ENCODE results near the gene VPS9D1.

The VPS9D1 gene

DNA sequence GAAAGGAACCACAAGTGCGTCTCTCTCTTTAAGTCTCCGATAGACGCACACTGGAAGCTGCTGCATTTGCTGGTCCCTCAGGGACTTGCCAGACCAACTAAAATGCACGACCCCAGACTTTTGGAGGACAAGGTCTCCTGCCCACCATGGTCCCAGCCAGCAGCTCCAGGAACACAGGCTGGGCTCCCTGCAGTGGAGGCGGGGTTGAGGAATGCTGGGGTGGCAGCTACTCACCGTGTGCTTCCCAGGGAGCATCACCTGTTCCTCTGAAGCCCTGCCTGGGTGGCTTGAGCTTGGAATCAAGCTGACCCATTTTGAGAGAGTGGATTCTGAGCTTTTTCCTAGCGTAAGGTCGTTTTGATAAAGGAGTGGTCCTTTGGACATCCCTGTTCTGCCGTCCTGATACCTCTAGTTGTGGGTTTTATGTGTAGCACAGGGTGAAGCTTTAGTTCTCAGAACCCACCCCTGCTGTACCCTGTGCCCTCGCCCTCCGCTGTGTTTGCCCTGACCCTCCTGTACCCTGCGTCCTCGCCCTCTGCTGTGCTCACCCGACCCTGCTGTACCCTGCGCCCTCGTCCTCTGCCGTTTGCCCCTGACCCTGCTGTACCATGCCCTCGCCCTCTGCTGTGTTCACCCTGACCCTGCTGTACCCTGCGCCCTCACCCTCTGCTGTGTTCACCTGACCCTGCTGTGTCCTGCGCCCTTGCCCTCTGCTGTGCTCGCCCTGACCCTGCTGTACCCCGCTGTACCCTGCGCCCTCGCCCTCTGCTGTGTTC lies 11.6 kb upstream of the VPS9D1 start:
- no peak for DNase-seq

DNA sequence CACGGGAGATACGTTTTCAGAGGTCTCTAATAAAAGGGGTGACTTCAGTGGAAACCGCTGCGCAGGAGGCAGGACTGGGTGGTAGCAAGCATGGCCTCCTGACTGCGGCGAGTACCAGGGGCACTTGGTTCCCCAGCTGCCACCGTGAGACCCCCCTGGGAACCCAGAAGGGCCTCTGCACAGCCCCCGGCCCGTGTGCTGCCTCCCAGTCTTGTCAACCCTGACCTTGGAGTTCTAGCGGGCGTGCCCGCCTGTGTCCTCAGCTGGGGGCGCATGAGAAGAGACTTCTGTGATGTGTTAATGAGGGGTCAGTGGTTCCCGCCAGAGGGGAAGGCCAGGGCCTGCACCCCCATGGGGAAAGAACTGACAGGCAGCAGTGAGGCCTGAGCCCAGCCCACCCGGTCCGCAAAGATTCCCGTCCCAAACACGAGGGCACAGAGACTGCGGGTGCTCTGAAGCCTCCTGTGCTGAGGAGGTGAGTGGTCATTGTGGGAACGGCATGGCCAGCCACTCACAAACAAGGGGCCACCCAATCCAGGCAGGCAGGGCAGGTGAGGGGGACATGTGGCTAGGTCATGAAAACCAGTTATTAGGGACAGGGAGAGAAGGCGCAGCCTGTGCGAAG lies 10.0 kb upstream of the VPS9D1 start:
- no peak for DNase-seq

DNA sequence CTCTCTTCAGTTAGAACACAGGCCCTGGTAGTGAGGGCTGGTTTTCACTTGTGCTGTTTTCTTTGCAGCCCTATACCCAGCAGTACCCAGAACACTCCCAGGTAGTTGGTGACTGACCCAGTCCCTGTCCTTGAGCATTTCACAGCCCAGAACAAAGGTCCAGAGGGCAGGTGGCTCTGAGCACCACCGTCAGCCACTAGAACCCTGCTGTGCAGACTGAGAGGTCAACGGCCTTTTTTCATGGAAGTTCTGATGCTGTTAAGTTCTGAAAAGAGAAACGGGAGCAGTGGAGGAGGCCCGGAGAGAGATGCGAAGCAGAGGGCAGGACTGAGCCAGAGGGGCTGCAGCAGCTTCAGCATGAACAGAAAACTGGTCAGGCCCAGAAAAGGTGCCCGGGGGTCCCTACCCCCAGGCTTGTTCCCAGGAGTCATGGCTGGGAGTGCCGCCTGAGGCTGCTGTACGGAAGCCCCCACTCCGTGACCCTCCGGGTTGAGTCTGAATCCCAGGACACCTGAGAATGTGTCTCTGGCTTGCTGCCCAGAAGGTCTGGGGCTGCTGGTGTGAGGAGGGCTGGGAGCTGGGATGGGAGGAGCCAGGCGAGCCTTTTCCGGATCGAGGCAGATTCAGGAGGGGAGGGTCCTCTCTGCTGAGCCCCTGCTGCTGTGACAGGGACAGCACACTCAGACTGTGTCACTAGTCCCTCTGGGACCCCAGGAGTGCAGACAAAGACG lies 9.3 kb upstream of the VPS9D1 start:
- DNase-seq: peak; percentile 18

DNA sequence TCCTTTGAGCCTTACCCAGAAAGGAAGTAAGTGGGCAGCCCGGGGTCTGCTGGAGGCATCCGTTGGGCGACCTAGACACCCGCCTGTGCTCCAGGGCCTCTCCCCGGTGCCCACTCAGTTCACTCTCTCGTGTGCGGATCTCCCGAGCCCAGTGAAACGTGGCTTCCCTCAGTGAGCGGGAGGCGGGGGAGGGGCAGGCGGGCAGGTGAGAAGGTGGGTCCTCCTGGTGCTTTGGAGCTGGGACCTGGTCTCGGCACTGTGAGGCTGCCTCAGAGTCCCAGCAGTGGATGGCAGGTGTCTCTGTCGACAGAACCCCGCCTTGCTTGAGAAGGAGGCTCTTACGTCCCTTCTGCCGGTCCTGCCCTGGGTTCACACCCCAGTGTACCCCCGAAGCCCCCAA lies 8.6 kb upstream of the VPS9D1 start:
- DNase-seq: no peak

DNA sequence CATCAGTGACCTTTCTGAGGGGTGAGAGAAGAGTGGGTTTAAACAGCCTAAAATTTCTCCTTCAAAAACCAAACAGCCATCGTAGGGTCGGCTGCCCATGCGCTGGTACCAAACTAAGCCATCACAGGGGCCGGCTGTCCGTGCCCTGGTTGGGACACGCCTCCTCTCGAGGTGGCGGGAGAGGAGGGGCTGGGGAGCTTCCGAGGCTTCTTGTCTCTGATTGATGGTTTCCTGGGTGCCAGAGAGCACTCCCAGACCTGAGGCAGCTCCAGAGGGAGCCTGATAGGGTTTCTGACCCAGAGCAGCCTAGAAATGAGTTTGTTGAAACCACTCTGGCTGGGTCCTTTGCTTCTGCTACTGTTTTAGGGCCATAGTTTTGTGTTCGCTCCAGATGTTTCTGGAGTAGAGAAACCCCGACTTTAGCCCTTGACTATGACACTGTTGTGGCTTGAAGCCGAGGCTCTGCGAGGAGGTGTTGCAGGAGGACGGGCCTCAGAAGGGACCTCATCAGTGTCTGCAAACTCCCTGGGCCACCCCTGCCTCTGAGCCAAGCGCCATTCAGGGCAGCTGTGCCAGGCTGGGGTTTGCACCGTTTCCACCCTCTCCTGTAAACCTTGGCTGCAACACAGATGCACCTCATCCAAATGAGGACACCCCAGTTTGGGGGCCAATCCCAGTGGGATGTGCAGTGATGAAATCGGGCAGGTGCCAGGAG lies 6.9 kb upstream of the VPS9D1 start:
- no peak for DNase-seq

DNA sequence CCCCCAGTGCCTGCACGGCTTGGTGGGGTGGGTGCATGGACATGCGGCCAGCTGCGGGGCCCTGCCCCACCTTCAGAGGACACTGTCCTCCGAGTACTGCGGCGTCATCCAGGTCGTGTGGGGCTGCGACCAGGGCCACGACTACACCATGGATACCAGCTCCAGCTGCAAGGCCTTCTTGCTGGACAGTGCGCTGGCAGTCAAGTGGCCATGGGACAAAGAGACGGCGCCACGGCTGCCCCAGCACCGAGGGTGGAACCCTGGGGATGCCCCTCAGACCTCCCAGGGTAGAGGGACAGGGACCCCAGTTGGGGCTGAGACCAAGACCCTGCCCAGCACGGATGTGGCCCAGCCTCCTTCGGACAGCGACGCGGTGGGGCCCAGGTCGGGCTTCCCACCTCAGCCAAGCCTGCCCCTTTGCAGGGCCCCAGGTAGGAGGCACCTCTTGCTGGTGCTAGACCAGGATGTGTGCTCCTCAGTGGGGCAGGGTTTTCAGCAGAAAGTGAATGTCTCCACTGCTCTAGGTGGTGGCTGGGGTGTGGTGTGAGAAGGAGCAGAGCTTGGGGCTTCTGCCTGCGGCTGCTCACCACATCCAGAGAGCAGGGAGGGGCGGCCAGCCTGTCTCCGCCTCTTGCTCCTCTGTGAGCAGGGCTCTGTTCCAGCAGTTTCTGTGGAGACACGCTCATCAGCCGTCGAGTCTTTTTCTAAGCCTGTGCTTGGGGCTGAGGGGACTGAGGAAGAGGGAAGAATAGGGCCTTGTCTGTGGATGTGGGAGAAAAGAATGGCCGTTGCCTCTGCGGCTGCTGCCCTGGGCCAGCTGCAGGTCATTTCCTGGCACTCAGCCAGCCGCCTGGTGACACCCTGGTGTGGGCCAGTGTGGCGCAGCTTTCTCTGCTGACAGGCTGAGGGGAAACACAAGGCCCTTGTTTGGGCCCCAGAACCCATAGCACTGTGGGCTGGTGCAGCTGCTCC lies 2.9 kb upstream of the VPS9D1 start:
- no peak for DNase-seq

DNA sequence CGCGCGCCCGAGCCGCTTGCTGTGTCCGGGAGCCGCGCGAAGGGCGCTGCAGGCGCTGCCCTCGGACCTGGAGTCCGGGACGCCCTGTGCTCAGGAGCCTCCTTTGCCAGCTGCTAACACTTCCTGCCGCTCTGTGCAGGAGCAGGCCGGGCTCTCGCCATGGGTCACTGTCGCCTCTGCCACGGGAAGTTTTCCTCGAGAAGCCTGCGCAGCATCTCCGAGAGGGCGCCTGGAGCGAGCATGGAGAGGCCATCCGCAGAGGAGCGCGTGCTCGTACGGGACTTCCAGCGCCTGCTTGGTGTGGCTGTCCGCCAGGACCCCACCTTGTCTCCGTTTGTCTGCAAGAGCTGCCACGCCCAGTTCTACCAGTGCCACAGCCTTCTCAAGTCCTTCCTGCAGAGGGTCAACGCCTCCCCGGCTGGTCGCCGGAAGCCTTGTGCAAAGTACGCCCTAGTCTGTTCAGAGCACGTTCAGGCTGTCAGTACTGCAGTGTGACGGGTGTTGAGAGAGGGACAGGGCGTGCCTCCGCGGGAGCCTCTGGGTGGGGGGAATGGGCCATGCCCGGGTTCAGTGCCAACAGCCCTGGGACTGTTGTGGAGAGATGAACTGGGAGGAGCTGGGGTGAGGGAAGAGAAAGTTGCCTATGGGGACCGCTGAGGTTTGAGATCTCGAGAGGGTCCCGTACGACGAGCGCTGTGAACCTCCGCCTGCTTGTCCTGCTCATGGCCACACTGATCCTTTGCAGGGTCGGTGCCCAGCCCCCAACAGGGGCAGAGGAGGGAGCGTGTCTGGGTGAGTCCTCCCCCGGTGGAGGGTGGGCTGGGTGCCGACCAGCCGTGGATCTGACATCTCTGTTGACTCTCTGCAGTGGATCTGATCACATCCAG lies 1.9 kb upstream of the VPS9D1 start:
- no peak for DNase-seq

DNA sequence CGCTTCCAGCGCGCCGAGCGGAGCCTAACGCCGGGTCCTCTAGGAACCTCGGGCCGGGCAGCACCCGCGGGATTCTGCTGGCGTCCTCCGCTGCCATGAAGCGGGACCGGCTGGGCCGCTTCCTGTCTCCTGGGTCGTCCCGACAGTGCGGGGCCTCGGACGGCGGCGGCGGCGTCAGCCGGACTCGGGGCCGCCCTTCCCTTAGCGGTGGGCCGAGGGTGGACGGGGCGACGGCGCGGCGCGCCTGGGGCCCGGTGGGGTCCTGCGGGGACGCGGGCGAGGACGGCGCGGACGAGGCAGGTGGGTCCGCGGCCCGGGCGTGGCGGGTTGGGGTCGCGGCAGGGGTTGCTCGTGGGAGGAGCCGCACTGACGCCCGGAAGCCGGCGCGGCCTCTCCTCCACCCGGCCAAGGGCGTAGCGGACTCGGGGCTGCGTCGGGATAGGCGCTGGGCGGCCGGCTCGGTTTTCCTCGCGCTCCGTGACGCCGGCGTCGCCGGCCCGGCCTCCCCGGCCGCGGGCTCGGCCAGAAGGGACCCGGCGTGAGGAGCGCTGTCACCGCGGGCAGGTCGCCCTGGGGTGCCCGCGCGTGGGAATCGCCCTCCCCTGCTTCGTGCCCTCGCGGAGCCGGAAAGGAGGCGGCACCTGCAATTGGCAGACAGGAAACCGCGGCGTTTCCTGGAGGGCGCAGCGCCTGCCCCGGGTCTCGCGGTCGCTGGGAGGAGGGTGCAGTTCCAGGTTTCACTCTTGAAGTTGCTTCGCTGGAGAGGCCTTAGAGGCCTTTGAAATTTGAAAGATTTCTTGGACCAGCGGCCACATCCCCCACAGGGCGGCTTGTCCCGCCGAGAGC lies 1.1 kb upstream of the VPS9D1 start:
- no peak for DNase-seq

DNA sequence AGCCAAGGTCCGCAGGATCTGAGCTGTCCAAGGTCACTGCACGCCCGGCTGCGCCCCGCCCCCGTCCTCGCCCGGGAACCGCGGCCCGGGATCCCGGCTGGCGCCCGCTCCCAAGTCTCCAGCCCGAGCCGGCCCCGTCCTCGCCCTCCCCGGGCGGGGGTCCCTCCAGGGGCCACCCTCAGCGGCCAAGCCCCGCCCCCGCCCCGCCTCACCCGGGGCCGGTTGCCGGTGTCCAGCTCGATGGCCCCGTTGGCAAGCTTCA lies 216 bp downstream of the VPS9D1 start:
- no peak for DNase-seq

DNA sequence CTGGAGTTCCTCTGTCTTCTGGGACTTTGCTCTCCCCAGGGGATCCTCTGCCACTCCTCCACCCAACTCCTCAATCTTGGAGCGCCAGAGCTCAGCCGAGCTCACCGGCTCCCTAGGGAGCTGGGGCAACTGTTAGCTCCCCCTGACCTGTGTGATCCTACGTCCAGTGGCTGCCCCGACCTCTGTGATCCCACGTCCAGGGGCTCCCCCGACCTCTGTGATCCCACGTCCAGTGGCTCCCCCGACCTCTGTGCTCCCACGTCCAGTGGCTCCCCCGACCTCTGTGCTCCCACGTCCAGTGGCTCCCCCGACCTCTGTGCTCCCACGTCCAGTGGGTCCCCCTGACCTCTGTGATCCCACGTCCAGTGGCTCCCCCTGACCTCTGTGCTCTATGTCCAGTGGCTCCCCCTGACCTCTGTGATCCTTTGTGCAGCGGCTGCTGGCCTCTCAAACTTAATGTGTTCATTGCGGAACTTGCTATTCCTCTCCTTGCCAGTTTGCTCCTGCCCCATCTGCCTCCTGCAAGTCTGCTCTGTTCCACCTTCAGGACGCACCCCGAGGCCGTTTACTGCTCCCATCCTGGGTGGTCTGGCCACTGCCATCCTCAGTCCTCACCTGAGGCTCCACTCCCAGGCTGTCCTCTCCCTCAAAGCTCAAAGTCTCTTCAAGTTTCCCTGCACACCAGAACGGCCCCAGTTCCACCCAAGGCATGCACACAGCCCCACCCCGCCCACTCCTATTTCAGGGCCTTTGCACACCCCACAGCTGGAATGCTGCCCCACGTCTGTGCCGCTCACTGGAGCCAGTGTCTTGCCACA lies 2.8 kb downstream of the VPS9D1 start:
- DNase-seq: no peak

DNA sequence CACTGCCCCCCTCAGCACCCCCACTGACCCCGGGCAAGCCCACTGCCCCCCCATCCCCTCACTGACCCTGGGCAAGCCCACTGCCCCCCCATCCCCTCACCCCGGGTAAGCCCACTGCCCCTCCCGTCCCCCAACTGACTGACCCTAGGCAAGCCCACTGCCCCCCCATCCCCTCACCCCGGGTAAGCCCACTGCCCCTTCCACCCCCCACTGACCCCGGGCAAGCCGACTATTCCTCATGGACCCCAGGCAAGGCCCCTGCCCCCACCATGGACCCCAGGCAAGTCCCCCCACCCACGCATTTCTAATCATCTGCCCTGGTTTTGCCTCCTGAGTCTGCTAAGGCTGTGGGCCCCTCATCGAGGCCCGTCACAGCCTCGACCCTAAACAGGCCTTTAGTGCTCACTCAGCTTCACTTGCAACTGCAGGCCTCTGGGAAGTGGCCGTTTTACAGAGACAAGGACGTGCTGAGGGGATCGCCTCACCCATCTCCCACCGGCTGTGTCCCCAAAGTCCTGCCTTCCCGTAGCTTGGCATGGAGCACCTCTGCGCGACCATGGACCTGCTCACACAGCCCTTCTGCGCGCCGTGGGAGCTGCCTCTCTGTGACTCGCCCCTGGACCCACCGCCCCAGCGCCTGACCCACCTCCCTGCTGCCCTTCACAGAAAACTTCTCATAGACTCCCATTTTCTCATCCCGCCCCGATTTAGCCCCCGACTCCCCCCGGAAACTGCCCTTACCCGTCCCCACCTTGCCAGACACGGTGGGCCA lies 3.6 kb downstream of the VPS9D1 start:
- DNase-seq: no peak

DNA sequence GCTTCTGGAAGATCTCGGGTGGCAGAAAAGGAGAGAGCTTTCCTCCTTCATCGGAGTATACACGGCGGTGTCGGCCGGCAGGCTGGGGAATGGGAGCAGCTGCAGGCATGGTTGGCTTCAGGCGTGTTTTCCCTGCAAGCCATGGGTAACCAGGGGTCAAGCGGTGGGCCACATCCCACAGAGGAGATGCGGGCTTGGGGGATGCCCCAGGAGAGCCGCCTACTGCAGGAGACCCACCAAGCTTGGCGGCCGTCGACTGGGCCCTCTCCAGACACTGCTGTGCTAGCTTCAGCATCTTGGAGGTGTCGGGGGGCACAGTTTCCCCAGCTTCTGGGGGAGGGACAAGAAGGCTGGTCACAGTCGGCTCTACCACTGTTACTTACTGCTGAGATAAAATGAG lies 4.2 kb downstream of the VPS9D1 start:
- no peak for DNase-seq

DNA sequence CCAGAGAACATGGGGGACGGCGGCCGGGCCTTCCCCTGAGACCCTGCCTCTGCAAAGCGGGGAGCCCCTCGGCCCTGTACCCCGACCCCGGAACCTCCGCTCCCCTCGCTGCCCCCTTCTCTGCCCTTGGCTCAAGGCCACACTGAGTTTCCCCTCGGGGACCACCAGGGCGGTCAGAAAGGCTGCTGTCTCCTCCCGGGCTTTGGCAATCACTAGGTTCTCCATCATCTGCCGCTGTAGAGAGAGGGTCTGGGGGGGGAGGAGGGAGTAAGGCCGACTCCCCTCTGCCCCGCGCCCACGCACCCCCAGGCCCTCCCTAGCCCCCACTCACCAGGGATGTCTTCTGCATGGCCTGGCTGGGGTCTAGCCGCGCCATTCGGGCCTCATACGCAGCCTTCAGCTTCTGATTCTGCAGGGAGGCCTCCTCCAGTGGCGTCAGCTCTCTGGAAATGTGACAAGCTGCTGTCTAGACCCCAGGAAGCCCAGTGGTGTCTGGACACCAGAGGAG lies 8.4 kb downstream of the VPS9D1 start:
- no peak for DNase-seq

DNA sequence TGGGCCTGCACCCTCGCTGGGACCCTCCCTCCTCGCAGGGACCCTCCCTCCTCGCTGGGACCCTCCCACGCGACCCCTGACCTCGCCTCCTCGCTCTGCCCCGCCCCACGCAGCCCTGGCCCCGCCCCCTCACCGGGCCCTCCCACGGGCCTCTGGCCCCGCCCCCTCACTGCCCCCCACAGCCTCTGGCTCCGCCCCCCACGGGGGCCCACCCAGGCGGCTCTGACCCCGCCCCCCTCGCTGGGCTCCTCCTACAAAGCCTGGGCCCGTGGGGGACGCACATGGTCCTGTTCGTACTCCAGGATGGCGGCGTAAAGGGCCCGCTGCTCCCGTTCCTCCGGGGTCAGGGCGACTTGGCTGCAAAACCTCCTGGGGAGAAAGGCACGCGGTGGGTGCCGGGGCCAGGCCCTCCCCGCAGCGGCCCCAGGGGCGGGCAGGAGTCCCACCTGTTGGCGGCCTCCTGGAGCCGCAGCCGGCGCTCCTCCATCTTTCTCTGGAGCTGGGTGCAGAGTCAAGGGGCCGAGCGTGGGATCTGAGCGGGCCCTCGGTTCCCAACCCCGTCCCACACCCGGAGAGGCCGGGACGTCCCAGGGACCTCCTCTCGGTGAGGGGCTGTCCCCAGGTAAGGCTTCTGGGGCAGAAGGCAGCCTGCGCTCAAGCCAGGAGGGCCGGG lies 9.0 kb downstream of the VPS9D1 start:
- peak; percentile 14 for DNase-seq

DNA sequence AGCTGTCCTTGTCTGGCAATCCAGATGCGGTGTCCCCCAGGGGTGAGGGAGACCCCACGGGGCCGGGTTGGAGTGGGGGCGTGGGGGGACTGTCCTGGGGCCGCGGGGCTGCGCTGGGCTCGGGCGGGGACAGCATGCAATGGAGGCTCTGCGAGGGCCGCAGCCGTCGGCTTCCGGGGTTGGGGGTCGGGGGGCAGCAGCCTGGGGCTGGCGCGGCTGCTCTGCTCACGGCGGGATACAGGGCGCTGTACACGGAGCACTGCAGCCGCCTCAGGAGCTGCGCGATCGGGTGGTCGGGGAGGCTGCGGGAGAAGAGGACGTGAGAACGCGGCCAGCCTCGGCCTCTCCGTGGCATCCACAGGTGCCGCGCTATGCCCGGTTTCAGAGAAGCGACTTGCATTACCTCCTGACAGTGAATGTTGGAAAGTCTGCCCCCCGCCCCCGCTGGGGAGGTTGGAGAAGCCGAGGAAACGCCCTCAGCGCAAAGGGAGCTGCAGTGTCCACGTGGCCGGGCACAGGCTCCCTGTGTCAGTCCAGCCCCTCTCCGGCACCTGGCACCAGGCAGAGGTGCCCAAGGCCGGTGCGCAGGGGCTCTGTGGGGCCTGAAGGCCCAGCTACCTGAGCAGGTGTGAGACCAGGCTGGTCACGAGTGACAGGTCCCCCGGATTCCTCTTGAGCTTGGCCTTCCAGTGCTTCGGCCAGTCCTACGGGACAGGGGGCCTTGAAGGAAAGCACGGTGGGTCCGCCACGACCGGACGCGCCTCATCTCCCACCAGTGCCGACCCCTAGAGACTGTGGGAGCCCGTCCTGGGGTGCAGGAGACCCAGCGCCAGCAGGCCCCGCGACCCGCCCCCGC lies 9.8 kb downstream of the VPS9D1 start:
- DNase-seq: no peak

DNA sequence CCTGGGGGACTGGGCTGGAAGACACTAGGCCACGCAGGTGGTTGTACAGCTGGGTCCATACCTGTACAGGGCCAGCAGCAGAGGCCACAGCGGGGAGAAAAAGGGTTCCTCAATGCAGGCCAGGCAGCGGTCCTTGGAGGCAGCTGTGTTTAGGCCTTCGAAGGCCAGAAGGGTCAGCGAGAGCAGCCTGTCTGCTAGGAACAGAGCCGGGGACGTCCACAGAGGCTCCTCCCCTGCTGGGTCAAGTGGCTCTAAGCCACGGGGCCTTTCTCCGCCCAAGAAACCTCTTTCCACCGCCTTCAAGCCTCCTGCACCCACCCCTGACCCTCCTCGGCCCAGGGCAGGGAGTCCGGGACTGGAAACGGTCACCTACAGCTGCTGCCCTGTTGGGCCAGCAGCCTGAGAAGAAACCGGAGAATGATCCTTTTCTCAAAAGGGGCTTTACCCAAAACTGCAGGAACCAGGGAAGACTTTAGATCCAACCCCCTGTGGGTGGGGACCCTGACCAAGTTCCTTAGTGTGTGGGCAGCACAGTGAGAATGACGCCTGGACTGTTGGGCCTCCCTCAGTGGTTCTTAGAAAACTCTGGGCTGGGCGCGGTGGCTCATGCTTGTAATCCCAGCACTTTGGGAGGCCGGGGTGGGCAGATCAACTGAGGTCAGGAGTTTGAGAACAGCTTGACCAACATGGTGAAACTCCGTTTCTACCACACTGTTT lies 10.8 kb downstream of the VPS9D1 start:
- DNase-seq: no peak

Data from NCI-H1105 treated with DMSO at 0.1 percent for 48 hours (cell line).